Measurements from ENCODE around the gene UBE2J2.
A peak's percentile ranks its signal among the peaks of the same experiment; 100 is the strongest.

UBE2J2 gene

GRCh38 chr1:1268284-1268682 lies 5.4 kb downstream of the UBE2J2 start:
- Histone ChIP-seq H3K9ac (ENCODE audit: low read depth, low read length) (no peak overlapping the region), H3K4me2 (ENCODE audit: low read length) (no peak overlapping the region), H3K4me3 (ENCODE audit: low read length) (no peak overlapping the region), H3K27me3 (ENCODE audit: control insufficient read depth, insufficient read depth, low read length) (no peaks in the 10 kb centered on the region), H3K9me3 (replicated peaks; ENCODE audit: low read length) (no peaks in the 10 kb centered on the region), H3K4me1 (ENCODE audit: control insufficient read depth, insufficient read depth, low read length) (peaks cover 51% of the 10 kb centered on the region), H3K36me3 (ENCODE audit: insufficient read depth, low read length) (peaks cover 49% of the 10 kb centered on the region)

GRCh38 chr1:1267488-1268283 lies 6.0 kb downstream of the UBE2J2 start:
- H3K9ac ChIP-seq (ENCODE audit: low read depth, low read length) = no peak overlapping the region
- H3K4me3 ChIP-seq (ENCODE audit: low read length) = no peak overlapping the region
- peaks cover 48% of the 10 kb centered on the region for H3K4me1 ChIP-seq (ENCODE audit: control insufficient read depth, insufficient read depth, low read length)
- no peaks in the 10 kb centered on the region for H3K27me3 ChIP-seq (ENCODE audit: control insufficient read depth, insufficient read depth, low read length)
- no peaks in the 10 kb centered on the region for H3K9me3 ChIP-seq (replicated peaks; ENCODE audit: low read length)
- peaks cover 55% of the 10 kb centered on the region for H3K36me3 ChIP-seq (ENCODE audit: insufficient read depth, low read length)
- H3K4me2 ChIP-seq (ENCODE audit: low read length) = no peak overlapping the region

GRCh38 chr1:1264868-1265272 lies 8.8 kb downstream of the UBE2J2 start:
- peaks cover 23% of the 10 kb centered on the region for H3K4me1 ChIP-seq (ENCODE audit: control insufficient read depth, insufficient read depth, low read length)
- peak overlapping the region; percentile 80 for H3K9ac ChIP-seq (ENCODE audit: low read depth, low read length)
- no peaks in the 10 kb centered on the region for H3K9me3 ChIP-seq (replicated peaks; ENCODE audit: low read length)
- H3K4me2 ChIP-seq (ENCODE audit: low read length) = peak overlapping the region; percentile 69
- peak overlapping the region; percentile 44 for H3K4me3 ChIP-seq (ENCODE audit: low read length)
- no peaks in the 10 kb centered on the region for H3K27me3 ChIP-seq (ENCODE audit: control insufficient read depth, insufficient read depth, low read length)
- peaks cover 62% of the 10 kb centered on the region for H3K36me3 ChIP-seq (ENCODE audit: insufficient read depth, low read length)

GRCh38 chr1:1264026-1264425 lies 9.6 kb downstream of the UBE2J2 start:
- peak overlapping the region; percentile 48 for H3K9ac ChIP-seq (ENCODE audit: low read depth, low read length)
- no peaks in the 10 kb centered on the region for H3K27me3 ChIP-seq (ENCODE audit: control insufficient read depth, insufficient read depth, low read length)
- peaks cover 23% of the 10 kb centered on the region for H3K4me1 ChIP-seq (ENCODE audit: control insufficient read depth, insufficient read depth, low read length)
- peaks cover 67% of the 10 kb centered on the region for H3K36me3 ChIP-seq (ENCODE audit: insufficient read depth, low read length)
- H3K4me3 ChIP-seq (ENCODE audit: low read length) = no peak overlapping the region
- no peaks in the 10 kb centered on the region for H3K9me3 ChIP-seq (replicated peaks; ENCODE audit: low read length)
- H3K4me2 ChIP-seq (ENCODE audit: low read length) = peak overlapping the region; percentile 31

GRCh38 chr1:1262758-1263157 lies 10.9 kb downstream of the UBE2J2 start:
- Histone ChIP-seq H3K4me2 (ENCODE audit: low read length) (no peak overlapping the region), H3K4me3 (ENCODE audit: low read length) (no peak overlapping the region), H3K9me3 (replicated peaks; ENCODE audit: low read length) (no peaks in the 10 kb centered on the region), H3K9ac (ENCODE audit: low read depth, low read length) (no peak overlapping the region), H3K36me3 (ENCODE audit: insufficient read depth, low read length) (peaks cover 63% of the 10 kb centered on the region), H3K4me1 (ENCODE audit: control insufficient read depth, insufficient read depth, low read length) (peaks cover 27% of the 10 kb centered on the region), H3K27me3 (ENCODE audit: control insufficient read depth, insufficient read depth, low read length) (no peaks in the 10 kb centered on the region)

- Histone ChIP-seq H3K9ac (ENCODE audit: low read depth, low read length) (no peak overlapping the region), H3K27me3 (ENCODE audit: control insufficient read depth, insufficient read depth, low read length) (no peaks in the 10 kb centered on the region), H3K4me1 (ENCODE audit: control insufficient read depth, insufficient read depth, low read length) (peaks cover 27% of the 10 kb centered on the region), H3K36me3 (ENCODE audit: insufficient read depth, low read length) (peaks cover 57% of the 10 kb centered on the region), H3K4me3 (ENCODE audit: low read length) (no peak overlapping the region), H3K4me2 (ENCODE audit: low read length) (no peak overlapping the region), H3K9me3 (replicated peaks; ENCODE audit: low read length) (no peaks in the 10 kb centered on the region)
Observed at GRCh38 chr1:1262071-1262470, 11.6 kb downstream of the UBE2J2 start.

- H3K4me1 ChIP-seq (ENCODE audit: control insufficient read depth, insufficient read depth, low read length) = peaks cover 24% of the 10 kb centered on the region
- no peak overlapping the region for H3K4me2 ChIP-seq (ENCODE audit: low read length)
- H3K36me3 ChIP-seq (ENCODE audit: insufficient read depth, low read length) = peaks cover 63% of the 10 kb centered on the region
- no peaks in the 10 kb centered on the region for H3K27me3 ChIP-seq (ENCODE audit: control insufficient read depth, insufficient read depth, low read length)
- no peak overlapping the region for H3K9ac ChIP-seq (ENCODE audit: low read depth, low read length)
- H3K9me3 ChIP-seq (replicated peaks; ENCODE audit: low read length) = no peaks in the 10 kb centered on the region
- no peak overlapping the region for H3K4me3 ChIP-seq (ENCODE audit: low read length)
Observed at GRCh38 chr1:1260843-1261560, 12.7 kb downstream of the UBE2J2 start.

- H3K9me3 ChIP-seq (replicated peaks; ENCODE audit: low read length) = no peaks in the 10 kb centered on the region
- no peak overlapping the region for H3K4me3 ChIP-seq (ENCODE audit: low read length)
- H3K27me3 ChIP-seq (ENCODE audit: control insufficient read depth, insufficient read depth, low read length) = no peaks in the 10 kb centered on the region
- H3K36me3 ChIP-seq (ENCODE audit: insufficient read depth, low read length) = peaks cover 69% of the 10 kb centered on the region
- no peak overlapping the region for H3K9ac ChIP-seq (ENCODE audit: low read depth, low read length)
- H3K4me1 ChIP-seq (ENCODE audit: control insufficient read depth, insufficient read depth, low read length) = peaks cover 15% of the 10 kb centered on the region
- no peak overlapping the region for H3K4me2 ChIP-seq (ENCODE audit: low read length)
Observed at GRCh38 chr1:1259951-1260600, 13.6 kb downstream of the UBE2J2 start.

- Histone ChIP-seq H3K4me2 (ENCODE audit: low read length) (no peak overlapping the region), H3K9me3 (replicated peaks; ENCODE audit: low read length) (no peaks in the 10 kb centered on the region), H3K36me3 (ENCODE audit: insufficient read depth, low read length) (peaks cover 70% of the 10 kb centered on the region), H3K4me3 (ENCODE audit: low read length) (no peak overlapping the region), H3K27me3 (ENCODE audit: control insufficient read depth, insufficient read depth, low read length) (no peaks in the 10 kb centered on the region), H3K9ac (ENCODE audit: low read depth, low read length) (no peak overlapping the region), H3K4me1 (ENCODE audit: control insufficient read depth, insufficient read depth, low read length) (peaks cover 11% of the 10 kb centered on the region)
Observed at GRCh38 chr1:1259540-1259939, 14.1 kb downstream of the UBE2J2 start.

- Histone ChIP-seq H3K36me3 (ENCODE audit: insufficient read depth, low read length) (peaks cover 68% of the 10 kb centered on the region), H3K9me3 (replicated peaks; ENCODE audit: low read length) (no peaks in the 10 kb centered on the region), H3K4me3 (ENCODE audit: low read length) (no peak overlapping the region), H3K4me1 (ENCODE audit: control insufficient read depth, insufficient read depth, low read length) (peaks cover 7% of the 10 kb centered on the region), H3K27me3 (ENCODE audit: control insufficient read depth, insufficient read depth, low read length) (no peaks in the 10 kb centered on the region), H3K4me2 (ENCODE audit: low read length) (no peak overlapping the region), H3K9ac (ENCODE audit: low read depth, low read length) (no peak overlapping the region)
Observed at GRCh38 chr1:1259119-1259488, 14.6 kb downstream of the UBE2J2 start.

GRCh38 chr1:1256956-1257871 lies 16.4 kb downstream of the UBE2J2 start:
- H3K4me2 ChIP-seq (ENCODE audit: low read length) = no peak overlapping the region
- no peak overlapping the region for H3K4me3 ChIP-seq (ENCODE audit: low read length)
- peaks cover 65% of the 10 kb centered on the region for H3K36me3 ChIP-seq (ENCODE audit: insufficient read depth, low read length)
- H3K9me3 ChIP-seq (replicated peaks; ENCODE audit: low read length) = no peaks in the 10 kb centered on the region
- peaks cover 4% of the 10 kb centered on the region for H3K4me1 ChIP-seq (ENCODE audit: control insufficient read depth, insufficient read depth, low read length)
- no peaks in the 10 kb centered on the region for H3K27me3 ChIP-seq (ENCODE audit: control insufficient read depth, insufficient read depth, low read length)
- H3K9ac ChIP-seq (ENCODE audit: low read depth, low read length) = no peak overlapping the region

Measured in skeletal muscle satellite cell (primary cell).